Progenitor cell of endocrine pancreas (in vitro differentiated cells): ENCODE measurements around the gene SNED1. TPM values are rescaled to one million over a fixed set of nuclear protein-coding genes. Genes with fewer than 3 reads are reported as not detected.

Experiments
- DNase-seq: peaks from one replicate; pipeline ENCODE4 v3.0.0; 2021; ENCODE audit warnings: low spot score; ENCODE audit not compliant: unreplicated experiment
- H3K27ac Mint-ChIP-seq: 2 replicates; pipeline ENCODE4 v1.8.0; 2021; ENCODE audit warnings: mild to moderate bottlenecking, moderate library complexity, mixed read lengths
- H3K27me3 Mint-ChIP-seq: 2 replicates; pipeline ENCODE4 v1.8.0; 2021; ENCODE audit warnings: mixed read lengths
- H3K36me3 Mint-ChIP-seq: 2 replicates; pipeline ENCODE4 v1.8.0; 2022; ENCODE audit warnings: mixed read lengths; ENCODE audit not compliant: insufficient read depth
- H3K4me1 Mint-ChIP-seq: 2 replicates; pipeline ENCODE4 v1.8.0; 2021; ENCODE audit warnings: low read depth, mixed read lengths
- H3K4me3 Mint-ChIP-seq: 2 replicates; pipeline ENCODE4 v1.8.0; 2021; ENCODE audit warnings: low read depth, mild to moderate bottlenecking, moderate library complexity, mixed read lengths
- H3K9me3 Mint-ChIP-seq: 2 replicates; pipeline ENCODE4 v1.8.0; 2021; ENCODE audit warnings: low read depth, mixed read lengths
- total RNA-seq: library from RNA; stranded (reverse); gene quantifications from 2 replicates; pipeline ENCODE4 v1.2.1, GENCODE V29; 2021
- TF ChIP-seq, protein P1 (sequence below): fragments of 200-600 bp; sonication (generic); IDR thresholded peaks from one replicate; pipeline ENCODE4 v1.5.0; 2021; ENCODE audit warnings: antibody characterized with exemption, mild to moderate bottlenecking; ENCODE audit not compliant: unreplicated experiment

Gene SNED1
- total RNA-seq, 1 donor from 2014 or later, result 2.2 TPM

DNA sequence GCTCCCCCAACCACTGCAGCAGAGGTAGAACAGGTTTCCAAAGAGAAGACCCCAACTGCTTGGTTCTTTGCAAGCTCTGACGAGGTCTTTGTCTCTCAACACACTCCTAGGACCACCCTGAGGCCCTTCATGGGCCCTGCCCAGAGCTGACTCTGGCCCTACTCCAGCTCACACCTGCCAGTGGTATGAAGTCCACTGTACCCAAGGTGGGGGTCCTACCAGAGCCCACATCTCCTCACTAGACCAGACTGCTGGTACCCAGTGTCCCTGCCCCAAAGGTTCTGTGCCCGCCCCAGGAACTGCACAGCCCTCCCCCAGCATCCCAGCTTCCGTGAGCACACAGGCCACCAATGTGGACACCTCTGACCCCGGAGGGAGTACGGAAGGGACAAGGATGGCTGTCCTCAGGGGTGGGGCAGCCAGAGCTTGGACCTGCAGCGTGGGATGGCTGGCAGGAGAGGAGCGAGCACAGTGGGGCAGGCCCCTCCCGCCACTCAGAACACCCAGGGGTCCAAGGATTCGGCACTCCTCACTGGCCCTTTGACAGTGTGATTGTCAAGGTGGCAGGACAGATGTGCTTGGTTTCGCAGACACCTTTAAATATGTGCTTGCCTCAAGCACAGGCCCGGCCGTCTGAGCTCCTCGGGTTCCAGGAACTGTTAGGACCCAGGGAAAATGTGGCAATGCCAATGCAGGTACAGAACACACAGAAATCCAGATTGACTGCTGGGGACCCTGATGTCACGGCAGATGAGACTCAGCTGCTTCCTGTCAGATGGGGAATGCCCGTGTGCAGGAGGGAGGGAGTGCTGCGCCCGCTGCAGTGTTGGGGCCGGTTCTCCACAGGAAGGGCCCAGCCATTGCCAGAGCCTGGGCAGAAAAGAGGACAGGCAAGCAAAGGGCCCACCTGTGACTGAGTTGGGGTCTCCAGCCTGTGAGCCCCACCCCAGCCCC, 52.5 kb downstream of the SNED1 start:
- TF ChIP-seq, protein P1, sequence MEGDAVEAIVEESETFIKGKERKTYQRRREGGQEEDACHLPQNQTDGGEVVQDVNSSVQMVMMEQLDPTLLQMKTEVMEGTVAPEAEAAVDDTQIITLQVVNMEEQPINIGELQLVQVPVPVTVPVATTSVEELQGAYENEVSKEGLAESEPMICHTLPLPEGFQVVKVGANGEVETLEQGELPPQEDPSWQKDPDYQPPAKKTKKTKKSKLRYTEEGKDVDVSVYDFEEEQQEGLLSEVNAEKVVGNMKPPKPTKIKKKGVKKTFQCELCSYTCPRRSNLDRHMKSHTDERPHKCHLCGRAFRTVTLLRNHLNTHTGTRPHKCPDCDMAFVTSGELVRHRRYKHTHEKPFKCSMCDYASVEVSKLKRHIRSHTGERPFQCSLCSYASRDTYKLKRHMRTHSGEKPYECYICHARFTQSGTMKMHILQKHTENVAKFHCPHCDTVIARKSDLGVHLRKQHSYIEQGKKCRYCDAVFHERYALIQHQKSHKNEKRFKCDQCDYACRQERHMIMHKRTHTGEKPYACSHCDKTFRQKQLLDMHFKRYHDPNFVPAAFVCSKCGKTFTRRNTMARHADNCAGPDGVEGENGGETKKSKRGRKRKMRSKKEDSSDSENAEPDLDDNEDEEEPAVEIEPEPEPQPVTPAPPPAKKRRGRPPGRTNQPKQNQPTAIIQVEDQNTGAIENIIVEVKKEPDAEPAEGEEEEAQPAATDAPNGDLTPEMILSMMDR, result no peak
- DNase-seq, result no peak
- H3K4me3 Mint-ChIP-seq, result no peak overlapping the region
- H3K27ac Mint-ChIP-seq, result no peak overlapping the region
- peaks cover 26% of the 10 kb centered on the region for H3K27me3 Mint-ChIP-seq
- no peaks in the 10 kb centered on the region for H3K4me1 Mint-ChIP-seq
- H3K36me3 Mint-ChIP-seq, result no peaks in the 10 kb centered on the region
- peaks cover 2% of the 10 kb centered on the region for H3K9me3 Mint-ChIP-seq

GRCh38 chr2:241051578-241052487, 53.4 kb downstream of the SNED1 start:
- Mint-ChIP-seq H3K27ac (no peak overlapping the region), H3K27me3 (peaks cover 24% of the 10 kb centered on the region), H3K36me3 (no peaks in the 10 kb centered on the region), H3K4me3 (no peak overlapping the region), H3K4me1 (no peaks in the 10 kb centered on the region), H3K9me3 (no peaks in the 10 kb centered on the region)
- TF ChIP-seq, protein P1, result no peak
- DNase-seq, result no peak

DNA sequence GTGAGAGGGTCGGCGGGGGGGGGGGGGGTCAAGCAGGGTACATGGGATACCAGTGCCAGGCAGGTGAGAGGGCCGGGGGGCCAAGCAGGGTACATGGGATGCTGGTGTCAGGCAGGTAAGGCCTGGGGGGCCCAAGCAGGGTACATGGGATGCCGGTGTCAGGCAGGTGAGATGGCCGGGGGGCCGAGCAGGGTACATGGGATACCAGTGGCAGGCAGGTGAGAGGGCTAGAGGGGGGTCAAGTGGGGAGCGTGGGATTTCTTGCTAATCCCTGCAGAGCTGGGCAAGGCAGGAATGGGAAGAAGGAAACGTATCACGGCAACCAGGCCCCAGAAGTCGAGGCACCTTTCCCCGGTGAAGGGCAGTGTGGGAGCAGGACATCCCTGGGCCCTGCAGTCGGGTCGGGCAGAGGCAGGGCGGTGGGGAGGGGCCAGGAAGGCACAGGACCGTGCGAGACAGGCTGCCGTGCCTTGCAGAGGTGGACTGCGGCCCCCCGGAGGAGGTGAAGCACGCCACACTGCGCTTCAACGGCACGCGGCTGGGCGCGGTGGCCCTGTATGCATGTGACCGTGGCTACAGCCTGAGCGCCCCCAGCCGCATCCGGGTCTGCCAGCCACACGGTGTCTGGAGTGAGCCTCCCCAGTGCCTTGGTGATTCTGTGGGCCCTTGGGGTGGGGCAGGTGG, 54.4 kb downstream of the SNED1 start:
- Mint-ChIP-seq H3K27me3 (peaks cover 20% of the 10 kb centered on the region), H3K4me1 (no peaks in the 10 kb centered on the region), H3K9me3 (no peaks in the 10 kb centered on the region), H3K36me3 (no peaks in the 10 kb centered on the region), H3K27ac (no peak overlapping the region), H3K4me3 (no peak overlapping the region)
- DNase-seq, result no peak
- TF ChIP-seq, protein P1, result no peak

DNA sequence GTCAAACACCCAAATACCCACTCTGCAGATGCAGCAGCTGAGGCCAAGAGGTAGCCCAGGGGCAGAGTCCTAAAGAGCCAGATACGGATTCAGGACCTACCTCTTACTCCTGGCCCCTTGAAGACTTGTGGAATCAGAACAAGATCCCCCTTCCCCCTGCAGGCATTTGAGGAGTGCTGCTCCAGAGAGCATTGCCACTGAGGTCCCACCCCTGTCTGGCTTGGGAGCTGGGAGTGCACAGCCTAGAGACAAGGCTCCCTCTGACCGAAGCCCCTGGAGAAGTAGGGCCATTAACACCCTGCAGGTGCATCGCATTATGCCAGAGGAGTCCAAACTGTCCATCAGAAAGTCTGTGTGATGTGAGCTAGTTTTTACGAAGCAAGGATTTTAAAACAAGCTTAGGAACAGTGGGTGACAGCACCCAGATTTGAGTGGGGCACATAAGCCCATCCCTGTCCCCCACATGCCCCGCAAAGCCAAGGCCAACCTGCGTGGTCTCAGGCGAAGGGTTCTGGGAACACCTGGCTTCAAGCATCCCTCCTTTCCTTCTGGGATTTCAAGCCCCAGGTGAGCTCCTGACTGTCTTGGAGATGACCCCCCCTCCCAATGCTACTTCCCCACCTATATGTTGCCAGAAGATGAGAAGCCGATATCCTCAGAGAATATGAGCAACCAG, 55.3 kb downstream of the SNED1 start:
- Mint-ChIP-seq H3K9me3 (no peaks in the 10 kb centered on the region), H3K4me3 (no peak overlapping the region), H3K36me3 (no peaks in the 10 kb centered on the region), H3K27ac (no peak overlapping the region), H3K27me3 (peaks cover 20% of the 10 kb centered on the region), H3K4me1 (no peaks in the 10 kb centered on the region)
- TF ChIP-seq, protein P1, result no peak
- DNase-seq, result no peak
